Lung microvascular endothelial cell (primary cell): ENCODE results near the gene LRRTM2. TPM values are rescaled to one million over a fixed set of nuclear protein-coding genes. Genes with fewer than 3 reads are reported as not detected.

Experiments
- DNase-seq, 2 donors: peaks; one replicate each; pipeline versions ENCODE4 v3.0.0 to v3.0.0-alpha.2; 2010; ENCODE audit warnings: low read depth in 2 of 2
- total RNA-seq: library from RNA; depleted of rRNA; stranded (reverse); fragments of >200 nt; gene quantifications from 2 replicates; pipeline ENCODE4 v1.2.1, GENCODE V29; 2014

The LRRTM2 gene
- total RNA-seq, 1 donor from 2014 or later, result 0.40 TPM

GRCh38 chr5:138883211-138883610 is 8.1 kb upstream of the LRRTM2 start:
- no peak for DNase-seq

GRCh38 chr5:138878437-138879235 is 3.5 kb upstream of the LRRTM2 start:
- no peak for DNase-seq

- DNase-seq, result no peak
Observed at GRCh38 chr5:138876811-138877210, 1.7 kb upstream of the LRRTM2 start.

GRCh38 chr5:138875946-138876345 is 811 bp upstream of the LRRTM2 start:
- DNase-seq, result no peak

GRCh38 chr5:138875552-138875875 is 379 bp upstream of the LRRTM2 start:
- no peak for DNase-seq

- DNase-seq, result no peak
Observed at GRCh38 chr5:138874241-138874640, 894 bp downstream of the LRRTM2 start.

- DNase-seq, result no peak
Observed at GRCh38 chr5:138873466-138874221, 1.5 kb downstream of the LRRTM2 start.

- DNase-seq, result peak; percentile 31 to 54
Observed at GRCh38 chr5:138872841-138873465, 2.2 kb downstream of the LRRTM2 start.

- no peak for DNase-seq
Observed at GRCh38 chr5:138870611-138871010, 4.5 kb downstream of the LRRTM2 start.

- peak; percentile 30 to 63 for DNase-seq
Observed at GRCh38 chr5:138869763-138870500, 5.2 kb downstream of the LRRTM2 start.

- DNase-seq, result no peak
Observed at GRCh38 chr5:138869038-138869437, 6.1 kb downstream of the LRRTM2 start.

GRCh38 chr5:138867011-138867410 is 8.1 kb downstream of the LRRTM2 start:
- peak; percentile 39 to 76 for DNase-seq

GRCh38 chr5:138853132-138853531 is 22.0 kb downstream of the LRRTM2 start:
- no peak for DNase-seq

GRCh38 chr5:138850865-138851435 is 24.2 kb downstream of the LRRTM2 start:
- peak; percentile 18 to 26 for DNase-seq

- no peak for DNase-seq
Observed at GRCh38 chr5:138849882-138850281, 25.3 kb downstream of the LRRTM2 start.

GRCh38 chr5:138849439-138849838 is 25.7 kb downstream of the LRRTM2 start:
- peak in 1 of 2 donors; percentile 40 for DNase-seq

- DNase-seq, result peak in 1 of 2 donors; percentile 81
Observed at GRCh38 chr5:138844812-138845513, 30.2 kb downstream of the LRRTM2 start.

GRCh38 chr5:138844125-138844461 is 31.0 kb downstream of the LRRTM2 start:
- DNase-seq, result no peak

GRCh38 chr5:138843316-138844124 is 31.6 kb downstream of the LRRTM2 start:
- peak in 1 of 2 donors; percentile 16 for DNase-seq

- no peak for DNase-seq
Observed at GRCh38 chr5:138841531-138841930, 33.6 kb downstream of the LRRTM2 start.
